Neural cell (in vitro differentiated cells): Measurements from ENCODE around the gene CLSTN2. TPM values are rescaled to one million over a fixed set of nuclear protein-coding genes. Genes with fewer than 3 reads are reported as not detected.

Experiments
- H2AFZ ChIP-seq: fragments of 200-600, 300-800 bp; sonication (generic), shearing (Covaris generic); 2 replicates; pipeline ENCODE4 v1.6.0; 2014; ENCODE audit warnings: low read depth, mild to moderate bottlenecking, antibody characterized with exemption, low read length, moderate library complexity
- H3F3A ChIP-seq: fragments of 200-600 bp; shearing (Covaris generic); 2 replicates; pipeline ENCODE4 v1.6.1; 2016; ENCODE audit warnings: mild to moderate bottlenecking, moderate library complexity, mixed read lengths, antibody characterized with exemption, low read length; ENCODE audit not compliant: insufficient read depth, poor library complexity, severe bottlenecking
- H3K27ac ChIP-seq: fragments of 200-600, 300-800 bp; sonication (generic), shearing (Covaris generic); 2 replicates; pipeline ENCODE4 v1.5.1; 2014; ENCODE audit warnings: mild to moderate bottlenecking, low read length, moderate library complexity
- H3K27me3 ChIP-seq: fragments of 300-800, 200-600 bp; sonication (generic), shearing (Covaris generic); 2 replicates; pipeline ENCODE4 v1.6.0; 2014; ENCODE audit warnings: mild to moderate bottlenecking, low read depth, low read length, moderate library complexity; ENCODE audit not compliant: insufficient read depth
- H3K36me3 ChIP-seq: fragments of 300-800, 200-600 bp; sonication (generic), shearing (Covaris generic); 2 replicates; pipeline ENCODE4 v1.5.1; 2014; ENCODE audit warnings: mild to moderate bottlenecking, antibody characterized with exemption, low read length, moderate library complexity; ENCODE audit not compliant: insufficient read depth
- H3K4me2 ChIP-seq: fragments of 300-800, 200-600 bp; sonication (generic), shearing (Covaris generic); 2 replicates; pipeline ENCODE4 v1.6.0; 2014; ENCODE audit warnings: mild to moderate bottlenecking, low read length
- H3K4me3 ChIP-seq: fragments of 300-800, 200-600 bp; sonication (generic), shearing (Covaris generic); 2 replicates; pipeline ENCODE4 v1.5.1; 2014; ENCODE audit warnings: mild to moderate bottlenecking, low read length, moderate library complexity
- H3K79me2 ChIP-seq: fragments of 200-600 bp; shearing (Covaris generic); replicated peaks from 2 replicates; pipeline ENCODE4 v1.6.0; 2014; ENCODE audit warnings: mild to moderate bottlenecking, low read length, moderate library complexity; ENCODE audit not compliant: insufficient read depth
- H3K9ac ChIP-seq: fragments of 300-800, 200-600 bp; sonication (generic), shearing (Covaris generic); 2 replicates; pipeline ENCODE4 v1.6.1; 2016; ENCODE audit warnings: mild to moderate bottlenecking, low read length, mixed read lengths
- H3K9me2 ChIP-seq: fragments of 200-600 bp; shearing (Covaris generic); 2 replicates; pipeline ENCODE4 v1.6.1; 2016; ENCODE audit warnings: mild to moderate bottlenecking, low read length, mixed read lengths; ENCODE audit not compliant: insufficient read depth
- H3K9me3 ChIP-seq: fragments of 200-600, 300-800 bp; sonication (generic), shearing (Covaris generic); 2 replicates; pipeline ENCODE4 v1.6.1; 2016; ENCODE audit warnings: mild to moderate bottlenecking, mixed run types, low read length, moderate library complexity, mixed read lengths
- H4K20me1 ChIP-seq: fragments of 200-600 bp; shearing (Covaris generic); 2 replicates; pipeline ENCODE4 v1.6.1; 2016; ENCODE audit warnings: mild to moderate bottlenecking, mixed run types; ENCODE audit not compliant: insufficient read depth
- EP300 ChIP-seq: fragments of 450-650 bp; conservative IDR thresholded peaks from 2 replicates; pipeline ENCODE4 v1.6.1; 2014; ENCODE audit warnings: antibody characterized with exemption, mild to moderate bottlenecking, moderate library complexity; ENCODE audit not compliant: poor library complexity, severe bottlenecking
- EZH2 ChIP-seq: fragments of 200-600, 300-800 bp; shearing (Covaris generic), sonication (generic); IDR thresholded peaks from 2 replicates; pipeline ENCODE4 v1.6.1; 2014; ENCODE audit warnings: antibody characterized with exemption, low read length, borderline replicate concordance, mild to moderate bottlenecking; ENCODE audit not compliant: insufficient read depth, poor library complexity, severe bottlenecking
- MXI1 ChIP-seq: fragments of 450-650 bp; conservative IDR thresholded peaks from 2 replicates; pipeline ENCODE4 v1.6.1; 2014; ENCODE audit warnings: antibody characterized with exemption, mild to moderate bottlenecking; ENCODE audit not compliant: poor library complexity, severe bottlenecking
- POLR2AphosphoS5 ChIP-seq: IDR thresholded peaks from 2 replicates; pipeline ENCODE4 v1.6.1; 2012
- RAD21 ChIP-seq: fragments of 450-650 bp; conservative IDR thresholded peaks from 2 replicates; pipeline ENCODE4 v1.6.1; 2014; ENCODE audit warnings: antibody characterized with exemption, mild to moderate bottlenecking, moderate library complexity
- SMC3 ChIP-seq: fragments of 450-650 bp; conservative IDR thresholded peaks from 2 replicates; pipeline ENCODE4 v1.6.1; 2014; ENCODE audit warnings: antibody characterized with exemption, mild to moderate bottlenecking, moderate library complexity; ENCODE audit not compliant: poor library complexity
- TAF1 ChIP-seq: IDR thresholded peaks from 2 replicates; pipeline ENCODE4 v1.6.1; 2012; ENCODE audit warnings: low read depth
- polyA plus RNA-seq: library from polyadenylated mRNA; depleted of rRNA; stranded (reverse); fragments of >200 nt; gene quantifications from 2 replicates; pipeline ENCODE4 v1.2.3, GENCODE V29; 2014
- TF ChIP-seq, protein P1 (sequence below): IDR thresholded peaks from 2 replicates; pipeline ENCODE4 v1.6.1; 2012; ENCODE audit warnings: borderline replicate concordance
- TF ChIP-seq, protein P2 (sequence below): fragments of 450-650 bp; IDR thresholded peaks from 2 replicates; pipeline ENCODE4 v1.5.1; 2014; ENCODE audit warnings: antibody characterized with exemption, mild to moderate bottlenecking, moderate library complexity; ENCODE audit not compliant: poor library complexity, severe bottlenecking

Gene CLSTN2
- polyA plus RNA-seq, 1 donor from 2014 or later, result 10.7 TPM

DNA sequence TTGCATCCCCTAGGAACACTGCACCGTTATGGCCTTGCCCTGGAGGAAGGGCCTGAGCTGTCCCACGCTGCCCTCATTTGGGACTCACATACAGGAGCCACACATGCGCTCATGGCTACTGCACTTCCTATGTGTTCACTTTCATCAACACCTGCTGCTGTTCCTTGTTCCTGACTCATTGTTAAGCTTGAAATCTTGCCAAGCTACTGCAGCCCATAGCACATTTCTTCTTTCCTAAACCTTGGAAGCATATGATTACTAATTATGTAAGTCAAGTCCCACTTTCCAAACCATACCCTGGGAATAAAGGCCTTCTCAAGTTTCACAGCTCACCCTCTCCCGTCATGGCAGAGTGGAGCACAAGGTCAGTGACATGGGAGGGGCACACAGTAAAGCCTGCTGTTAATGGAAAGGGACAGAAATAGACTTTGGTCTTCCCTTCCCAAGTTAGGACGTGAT, 307.9 kb downstream of the CLSTN2 start:
- no peak overlapping the region for H2AFZ ChIP-seq
- no peak overlapping the region for H3K4me3 ChIP-seq
- no peaks in the 10 kb centered on the region for H3K79me2 ChIP-seq
- no peak for TF ChIP-seq TAF1
- TF ChIP-seq POLR2AphosphoS5, result no peak
- TF ChIP-seq EZH2, result no peak
- TF ChIP-seq MXI1, result no peak
- TF ChIP-seq, protein P1, sequence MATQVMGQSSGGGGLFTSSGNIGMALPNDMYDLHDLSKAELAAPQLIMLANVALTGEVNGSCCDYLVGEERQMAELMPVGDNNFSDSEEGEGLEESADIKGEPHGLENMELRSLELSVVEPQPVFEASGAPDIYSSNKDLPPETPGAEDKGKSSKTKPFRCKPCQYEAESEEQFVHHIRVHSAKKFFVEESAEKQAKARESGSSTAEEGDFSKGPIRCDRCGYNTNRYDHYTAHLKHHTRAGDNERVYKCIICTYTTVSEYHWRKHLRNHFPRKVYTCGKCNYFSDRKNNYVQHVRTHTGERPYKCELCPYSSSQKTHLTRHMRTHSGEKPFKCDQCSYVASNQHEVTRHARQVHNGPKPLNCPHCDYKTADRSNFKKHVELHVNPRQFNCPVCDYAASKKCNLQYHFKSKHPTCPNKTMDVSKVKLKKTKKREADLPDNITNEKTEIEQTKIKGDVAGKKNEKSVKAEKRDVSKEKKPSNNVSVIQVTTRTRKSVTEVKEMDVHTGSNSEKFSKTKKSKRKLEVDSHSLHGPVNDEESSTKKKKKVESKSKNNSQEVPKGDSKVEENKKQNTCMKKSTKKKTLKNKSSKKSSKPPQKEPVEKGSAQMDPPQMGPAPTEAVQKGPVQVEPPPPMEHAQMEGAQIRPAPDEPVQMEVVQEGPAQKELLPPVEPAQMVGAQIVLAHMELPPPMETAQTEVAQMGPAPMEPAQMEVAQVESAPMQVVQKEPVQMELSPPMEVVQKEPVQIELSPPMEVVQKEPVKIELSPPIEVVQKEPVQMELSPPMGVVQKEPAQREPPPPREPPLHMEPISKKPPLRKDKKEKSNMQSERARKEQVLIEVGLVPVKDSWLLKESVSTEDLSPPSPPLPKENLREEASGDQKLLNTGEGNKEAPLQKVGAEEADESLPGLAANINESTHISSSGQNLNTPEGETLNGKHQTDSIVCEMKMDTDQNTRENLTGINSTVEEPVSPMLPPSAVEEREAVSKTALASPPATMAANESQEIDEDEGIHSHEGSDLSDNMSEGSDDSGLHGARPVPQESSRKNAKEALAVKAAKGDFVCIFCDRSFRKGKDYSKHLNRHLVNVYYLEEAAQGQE, result no peak
- no peak for TF ChIP-seq SMC3
- no peak for TF ChIP-seq EP300
- TF ChIP-seq, protein P2, sequence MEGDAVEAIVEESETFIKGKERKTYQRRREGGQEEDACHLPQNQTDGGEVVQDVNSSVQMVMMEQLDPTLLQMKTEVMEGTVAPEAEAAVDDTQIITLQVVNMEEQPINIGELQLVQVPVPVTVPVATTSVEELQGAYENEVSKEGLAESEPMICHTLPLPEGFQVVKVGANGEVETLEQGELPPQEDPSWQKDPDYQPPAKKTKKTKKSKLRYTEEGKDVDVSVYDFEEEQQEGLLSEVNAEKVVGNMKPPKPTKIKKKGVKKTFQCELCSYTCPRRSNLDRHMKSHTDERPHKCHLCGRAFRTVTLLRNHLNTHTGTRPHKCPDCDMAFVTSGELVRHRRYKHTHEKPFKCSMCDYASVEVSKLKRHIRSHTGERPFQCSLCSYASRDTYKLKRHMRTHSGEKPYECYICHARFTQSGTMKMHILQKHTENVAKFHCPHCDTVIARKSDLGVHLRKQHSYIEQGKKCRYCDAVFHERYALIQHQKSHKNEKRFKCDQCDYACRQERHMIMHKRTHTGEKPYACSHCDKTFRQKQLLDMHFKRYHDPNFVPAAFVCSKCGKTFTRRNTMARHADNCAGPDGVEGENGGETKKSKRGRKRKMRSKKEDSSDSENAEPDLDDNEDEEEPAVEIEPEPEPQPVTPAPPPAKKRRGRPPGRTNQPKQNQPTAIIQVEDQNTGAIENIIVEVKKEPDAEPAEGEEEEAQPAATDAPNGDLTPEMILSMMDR, result no peak
- H3K4me2 ChIP-seq, result no peak overlapping the region
- no peaks in the 10 kb centered on the region for H4K20me1 ChIP-seq
- H3K36me3 ChIP-seq, result no peaks in the 10 kb centered on the region
- no peak overlapping the region for H3K27ac ChIP-seq
- no peaks in the 10 kb centered on the region for H3F3A ChIP-seq
- no peaks in the 10 kb centered on the region for H3K27me3 ChIP-seq
- H3K9me2 ChIP-seq, result no peaks in the 10 kb centered on the region
- H3K9ac ChIP-seq, result no peak overlapping the region
- no peaks in the 10 kb centered on the region for H3K9me3 ChIP-seq

DNA sequence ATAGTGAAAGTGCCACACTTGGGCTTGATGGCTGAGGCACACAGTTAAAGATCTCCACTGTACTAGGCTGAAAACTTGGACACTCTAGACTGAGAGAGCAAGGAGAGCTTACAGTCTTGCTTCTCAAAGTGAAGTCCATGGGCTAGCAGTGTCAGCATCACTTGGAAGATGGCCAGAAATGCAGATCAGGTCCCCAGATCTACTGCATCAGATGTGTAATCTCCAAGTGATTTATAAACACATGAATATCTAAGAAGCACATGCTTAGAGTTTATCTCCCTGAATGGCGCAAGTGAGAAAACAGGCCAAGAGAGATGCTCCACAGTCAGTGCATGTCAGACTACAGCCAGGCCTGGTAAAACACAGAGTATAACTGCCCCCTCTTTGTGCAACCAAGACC, 308.6 kb downstream of the CLSTN2 start:
- H3K4me2 ChIP-seq, result no peak overlapping the region
- no peaks in the 10 kb centered on the region for H4K20me1 ChIP-seq
- H3K27ac ChIP-seq, result no peak overlapping the region
- no peaks in the 10 kb centered on the region for H3K27me3 ChIP-seq
- no peaks in the 10 kb centered on the region for H3K9me3 ChIP-seq
- no peak overlapping the region for H3K9ac ChIP-seq
- no peak overlapping the region for H2AFZ ChIP-seq
- H3K79me2 ChIP-seq, result no peaks in the 10 kb centered on the region
- H3F3A ChIP-seq, result no peaks in the 10 kb centered on the region
- no peaks in the 10 kb centered on the region for H3K36me3 ChIP-seq
- H3K9me2 ChIP-seq, result no peaks in the 10 kb centered on the region
- TF ChIP-seq, protein P2, result no peak
- TF ChIP-seq RAD21 (no peak), SMC3 (no peak), MXI1 (no peak), EP300 (no peak), EZH2 (no peak), TAF1 (no peak), POLR2AphosphoS5 (no peak)
- TF ChIP-seq, protein P1, result no peak
- no peak overlapping the region for H3K4me3 ChIP-seq
